NCI-H1694 (cell line): ENCODE measurements around the gene OSM.
"Not testable (repeated sequence)": the region's sequence is repeated elsewhere in the genome, so short reads cannot be mapped to it uniquely, and the experiment has no call there.

ENCODE experiments used
- DNase-seq: peaks from one replicate; lab custom pipeline; 2025; lab: John Stamatoyannopoulos, UW

OSM gene

DNA sequence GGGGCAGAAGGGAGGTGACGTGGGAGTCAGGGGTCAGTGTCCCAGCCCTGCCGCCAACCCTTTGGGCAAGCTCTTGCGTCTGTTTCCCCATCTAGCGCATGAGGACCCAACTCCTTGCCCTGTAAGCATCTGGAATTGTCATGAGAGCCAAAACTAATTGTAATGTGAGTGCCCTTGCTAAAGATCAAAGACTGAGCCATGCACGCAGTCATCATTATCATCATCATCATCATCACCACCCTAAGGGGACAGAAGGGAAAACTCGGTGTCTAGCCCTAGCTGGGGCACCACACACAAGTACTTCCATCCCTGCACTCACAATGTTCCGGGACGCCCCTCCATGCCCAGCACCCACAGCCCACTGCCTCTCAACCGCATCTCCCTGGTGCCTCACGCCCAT is 22.6 kb downstream of the OSM start:
- no peak for DNase-seq

DNA sequence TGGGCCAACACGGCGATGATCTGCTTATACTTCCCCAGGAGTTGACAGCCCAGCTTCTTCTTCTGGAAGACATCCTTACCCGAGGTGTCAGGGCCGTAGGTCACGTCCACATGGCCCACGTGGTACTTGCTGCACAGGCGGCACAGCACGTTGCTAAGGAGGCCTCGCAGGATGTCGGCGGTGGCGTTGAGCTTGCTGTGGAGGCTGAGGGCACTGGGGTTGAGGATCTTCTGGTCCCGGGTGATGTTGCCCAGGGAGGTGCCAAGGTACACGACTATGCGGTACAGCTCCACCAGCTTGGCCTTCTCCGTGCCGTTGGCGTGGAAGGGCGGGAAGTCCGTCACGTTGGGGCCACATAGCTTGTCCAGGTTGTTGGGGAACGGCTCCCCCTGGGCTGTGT is 23.0 kb downstream of the OSM start:
- no peak for DNase-seq

DNA sequence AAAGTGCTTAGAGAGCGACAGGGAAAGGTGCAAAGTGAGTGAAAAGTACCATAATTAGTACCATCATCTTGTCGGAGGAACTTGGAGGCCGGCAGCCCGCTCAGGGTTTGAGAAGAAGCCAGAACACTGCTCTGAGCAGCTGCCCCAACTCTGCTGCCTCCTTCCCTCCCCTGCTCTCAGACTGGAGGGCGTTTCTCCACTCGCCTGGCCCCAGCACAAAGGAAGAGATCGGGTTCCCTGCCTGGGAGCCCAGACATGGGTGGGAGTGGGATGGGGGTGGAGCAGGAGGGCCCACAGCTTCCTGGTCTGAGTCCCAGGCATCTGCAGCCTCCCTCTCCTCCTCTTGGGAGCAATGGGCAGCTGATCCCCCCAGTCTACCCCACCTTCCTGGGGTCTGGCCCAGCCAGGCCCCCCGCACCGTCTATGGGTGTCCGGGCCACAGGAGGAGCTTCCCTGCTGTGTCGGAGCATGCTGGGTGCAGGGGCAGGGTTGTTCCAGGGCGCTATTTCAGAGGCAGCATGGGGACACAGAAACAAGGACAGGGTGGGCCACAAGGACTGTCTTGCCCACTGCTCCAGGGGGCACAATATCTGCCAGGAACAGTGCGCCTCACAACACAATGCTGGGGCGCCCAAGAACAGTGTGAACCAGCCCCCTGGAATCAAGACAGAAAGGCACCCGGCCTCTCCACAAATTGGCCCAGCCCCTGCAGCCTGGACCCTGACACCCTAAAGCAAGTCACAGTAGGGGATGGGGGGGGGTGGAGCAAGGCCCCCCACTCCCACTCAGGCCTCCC is 24.9 kb downstream of the OSM start:
- DNase-seq, result no peak

DNA sequence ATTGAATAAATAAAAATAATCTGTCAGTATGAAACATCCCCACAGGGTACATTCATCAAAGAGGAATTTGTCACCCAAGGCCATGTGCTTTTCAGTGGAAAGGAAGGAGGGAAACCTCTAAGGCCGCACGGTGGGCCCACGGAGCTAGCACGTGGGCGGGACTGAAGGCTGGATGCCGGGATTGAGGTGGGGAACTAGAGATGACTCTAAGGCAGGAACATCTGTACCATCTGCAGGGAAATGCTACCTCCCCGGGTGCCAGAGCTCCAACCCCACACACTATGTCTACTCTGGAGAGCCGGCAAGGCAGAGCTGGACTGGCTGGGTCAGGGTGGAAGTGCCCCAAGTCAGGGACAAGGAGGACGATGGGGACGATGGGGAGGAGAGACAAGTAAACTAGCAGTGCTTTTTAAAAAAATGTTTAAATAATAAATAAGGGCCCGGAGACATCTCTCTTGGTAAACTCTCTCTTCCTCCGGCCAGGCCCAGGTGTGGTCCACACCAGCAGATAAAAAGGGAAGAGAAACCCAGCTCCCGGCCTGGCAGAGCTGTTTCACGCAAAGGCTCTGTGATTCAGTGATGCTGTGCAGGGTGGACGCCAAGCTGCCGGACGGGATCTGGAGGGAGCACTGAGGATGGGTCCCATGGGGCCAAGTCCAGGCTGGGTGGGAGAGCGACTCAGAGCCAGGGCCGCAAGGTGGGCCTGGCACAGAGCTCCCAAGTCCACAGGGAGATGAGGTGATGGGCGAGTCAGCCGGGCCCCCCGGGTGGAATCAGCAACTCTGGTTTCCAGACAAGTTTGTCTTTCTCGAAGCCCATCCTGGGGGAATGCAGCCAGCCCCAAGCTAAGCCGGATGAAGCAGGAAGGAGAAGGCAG is 25.9 kb downstream of the OSM start:
- DNase-seq, result no peak

DNA sequence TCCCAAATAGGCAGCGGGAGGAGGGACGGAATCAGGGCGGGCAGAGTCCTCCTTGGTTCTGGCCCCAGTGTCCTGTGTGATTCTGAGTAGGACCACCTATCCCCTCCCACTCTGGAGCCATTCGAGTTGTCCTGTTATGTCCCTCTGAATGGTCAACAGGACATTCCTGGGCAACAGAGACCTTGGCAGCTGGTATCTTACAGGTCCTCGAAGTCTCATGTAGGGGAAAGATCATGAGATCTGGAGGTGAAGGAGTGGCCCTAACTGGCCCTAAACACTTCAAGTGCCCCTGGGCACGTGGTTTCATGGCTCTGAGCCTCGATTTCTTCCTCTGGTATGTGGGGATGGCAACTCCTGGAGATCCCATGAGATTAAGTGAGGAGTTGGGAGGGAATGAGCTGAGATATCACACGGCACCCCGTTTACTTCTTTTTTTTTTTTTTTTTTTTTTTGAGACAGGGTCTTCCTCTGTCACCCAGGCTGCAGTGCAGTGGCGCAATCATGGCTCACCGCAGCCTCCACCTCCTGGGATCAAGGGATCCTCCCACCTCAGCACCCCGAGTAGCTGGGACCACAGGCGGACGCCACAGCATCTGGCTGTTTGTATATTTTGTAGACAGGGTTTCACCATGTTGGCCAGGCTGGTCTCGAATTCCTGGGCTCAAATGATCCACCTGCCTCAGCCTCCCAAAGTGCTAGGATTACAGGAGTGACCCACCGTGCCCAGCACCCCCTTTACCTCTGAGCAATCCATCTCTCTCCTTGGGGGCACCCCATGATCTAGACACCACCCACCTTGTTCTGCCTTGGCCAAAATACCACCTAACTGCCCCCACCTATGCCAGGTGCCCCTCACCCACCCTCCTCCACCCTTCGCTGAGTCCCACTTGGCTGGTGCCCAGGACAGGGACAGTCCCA is 26.9 kb downstream of the OSM start:
- no peak for DNase-seq

DNA sequence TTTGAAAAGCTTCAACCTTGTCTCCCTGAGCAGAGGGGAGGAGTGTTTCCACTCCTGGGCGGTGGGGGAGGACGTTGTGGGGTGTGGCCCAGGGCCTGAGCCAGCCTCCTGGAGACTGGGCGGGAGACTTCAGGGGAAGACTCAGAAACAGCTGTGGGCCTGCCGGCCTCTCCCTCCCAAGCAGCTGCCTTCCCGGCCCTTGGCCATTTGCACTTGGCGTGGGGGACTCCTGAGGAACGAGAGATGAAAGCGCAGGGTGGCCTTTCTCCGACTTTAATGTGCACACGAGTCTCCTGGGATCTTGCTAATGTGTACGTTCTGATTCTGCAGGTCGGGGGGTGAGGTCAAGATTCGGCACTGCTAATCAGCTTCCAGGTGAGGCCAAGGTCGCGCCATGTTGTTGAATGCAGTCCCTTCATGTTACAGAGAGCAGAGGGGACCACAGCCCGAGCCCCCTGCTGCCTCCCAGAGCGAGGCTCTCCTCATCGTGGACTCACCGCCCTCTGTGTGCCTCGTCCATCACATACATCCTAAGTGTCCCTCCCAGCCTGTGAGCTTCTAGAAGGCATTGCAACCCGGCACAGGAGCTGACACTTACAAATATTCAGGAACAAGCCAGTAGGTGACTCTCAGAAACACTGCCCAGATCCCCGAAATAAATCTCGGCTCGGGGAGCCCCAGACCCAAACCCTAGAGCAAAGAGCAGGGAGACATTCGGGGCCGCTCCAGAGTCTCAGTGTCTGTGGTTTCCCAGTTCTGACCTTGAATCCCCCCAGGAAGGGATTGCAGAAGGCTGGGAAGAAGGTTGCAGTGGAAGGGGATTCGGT is 27.8 kb downstream of the OSM start:
- no peak for DNase-seq

DNA sequence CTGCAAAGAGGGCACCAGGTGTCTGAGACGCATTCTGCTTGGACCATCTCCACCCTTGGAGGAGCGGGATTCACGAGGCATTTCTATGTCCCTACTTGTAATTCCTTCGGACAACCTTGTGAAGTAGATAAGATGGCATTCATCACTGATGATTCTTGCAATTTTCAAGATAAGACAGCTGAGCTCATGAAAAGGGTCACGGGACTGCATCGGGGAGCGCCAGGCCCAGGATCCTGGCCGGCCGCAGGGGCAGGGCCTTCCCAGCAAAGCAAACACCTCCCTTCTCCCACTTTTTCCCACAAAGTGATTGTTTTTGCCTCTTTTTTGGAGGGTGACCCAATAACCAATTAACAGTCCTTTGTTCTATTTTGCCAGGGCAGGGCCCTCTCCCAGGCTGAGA is 28.5 kb downstream of the OSM start:
- no peak for DNase-seq

DNA sequence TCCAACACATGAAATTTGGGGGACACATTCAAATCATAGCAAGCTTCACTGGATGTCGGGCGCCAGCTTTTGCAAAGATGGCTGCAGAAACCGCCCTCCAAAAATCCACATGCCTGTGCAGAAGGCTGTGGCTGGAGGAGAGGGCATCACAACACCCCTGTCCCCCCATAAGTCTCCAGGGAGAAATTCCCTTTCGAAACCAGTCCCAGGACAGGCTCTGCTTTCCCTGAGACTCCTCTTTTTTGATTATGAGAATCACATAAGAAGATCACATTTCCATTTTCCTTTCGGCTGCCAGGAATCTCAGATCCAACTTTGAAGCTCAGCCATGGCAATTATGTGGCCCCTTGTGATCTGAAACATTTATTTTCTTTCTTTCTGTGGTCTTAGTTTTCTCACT is 29.8 kb downstream of the OSM start:
- DNase-seq, result no peak

DNA sequence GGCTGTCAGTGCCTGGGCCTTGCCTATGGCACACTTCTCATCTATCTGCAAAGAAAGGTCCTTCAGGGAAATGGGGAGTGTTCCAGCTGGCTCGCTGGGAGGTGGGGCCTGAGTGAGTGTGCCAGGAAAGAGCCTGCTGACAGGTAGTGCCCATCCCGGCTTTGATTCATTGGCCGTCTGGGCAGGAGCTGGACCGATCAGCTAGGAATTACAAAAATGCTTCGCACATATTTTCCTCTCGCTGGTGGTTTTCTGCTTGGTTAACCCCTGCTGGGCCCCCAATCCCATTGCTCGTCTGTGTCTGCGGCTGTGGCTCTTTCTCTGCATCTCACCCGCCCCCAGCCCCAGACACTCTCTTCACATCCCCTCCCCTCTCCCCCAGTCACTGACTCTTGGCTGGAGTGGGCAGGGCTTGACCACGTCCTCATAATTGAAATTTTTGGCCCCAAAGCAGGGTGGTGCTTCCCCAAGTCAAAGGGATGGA is 30.9 kb downstream of the OSM start:
- DNase-seq, result no peak

DNA sequence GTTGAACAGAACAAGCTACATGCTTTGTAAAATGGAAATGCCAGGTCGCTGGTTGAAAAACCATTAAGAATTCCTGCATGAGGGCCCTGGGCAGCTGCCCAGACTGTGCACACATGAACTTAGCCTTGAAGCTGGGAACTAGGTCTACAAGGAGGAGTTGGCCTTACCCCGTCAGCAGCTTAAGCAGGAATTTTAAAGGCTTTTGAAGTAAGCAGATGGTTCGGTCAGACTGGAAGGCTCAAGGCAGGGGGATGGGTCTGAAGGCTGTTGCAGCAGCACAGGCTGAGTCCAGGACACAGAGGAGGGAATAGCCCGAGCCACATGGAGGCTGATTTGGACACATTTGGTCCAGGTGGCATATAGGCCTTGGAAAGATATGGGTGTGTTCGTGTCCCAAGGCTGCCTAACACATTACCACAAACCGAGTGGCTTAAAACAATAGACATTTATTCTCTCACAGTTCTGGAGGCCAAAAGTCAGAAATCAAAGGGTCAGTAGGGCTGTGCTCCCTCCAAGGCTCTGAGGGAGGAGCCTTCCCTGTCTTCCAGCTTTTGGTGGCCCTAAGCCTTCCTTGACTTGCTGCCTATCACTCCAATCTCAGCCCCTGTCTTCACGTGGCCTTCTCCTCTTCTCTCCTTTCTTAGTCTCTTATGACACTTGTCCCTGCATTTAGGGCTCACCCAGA is 31.7 kb downstream of the OSM start:
- DNase-seq, result no peak

DNA sequence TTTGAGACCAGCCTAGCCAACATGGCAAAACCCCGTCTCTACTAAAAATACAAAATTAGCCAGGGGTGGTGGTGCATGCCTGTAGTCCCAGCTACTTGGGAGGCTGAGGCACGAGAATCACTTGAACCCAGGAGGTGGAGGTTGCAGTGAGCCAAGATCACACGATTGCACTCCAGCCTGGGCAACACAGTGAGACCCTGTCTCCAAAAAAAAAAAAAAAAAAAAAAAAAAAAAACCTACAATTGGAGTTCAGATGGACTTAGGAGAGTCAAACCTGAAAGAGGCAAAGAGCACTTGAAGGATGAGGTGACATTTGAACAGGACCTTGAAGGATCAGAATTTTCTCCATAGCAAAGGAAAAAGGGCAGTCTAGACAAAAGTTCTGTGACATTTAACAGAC is 32.3 kb downstream of the OSM start:
- DNase-seq, result not testable (repeated sequence)

DNA sequence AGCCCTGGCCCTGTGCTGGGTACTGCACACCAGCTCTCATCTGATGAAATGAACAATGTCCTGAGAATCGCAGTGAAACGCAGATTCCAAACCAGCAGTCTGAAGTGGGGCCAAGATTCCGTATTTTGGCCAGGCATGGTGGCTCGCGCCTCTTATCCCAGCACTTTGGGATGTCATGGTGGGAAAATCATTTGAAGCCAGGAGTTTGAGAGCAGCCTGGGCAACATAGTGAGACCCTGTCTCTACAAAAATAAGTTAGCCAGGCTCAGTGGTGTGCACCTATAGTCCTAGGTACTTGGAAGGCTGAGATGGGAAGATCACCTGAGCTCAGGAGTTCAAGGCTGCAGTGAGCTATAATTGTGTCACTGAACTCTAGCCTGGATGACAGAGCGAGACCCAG is 33.1 kb downstream of the OSM start:
- no peak for DNase-seq

DNA sequence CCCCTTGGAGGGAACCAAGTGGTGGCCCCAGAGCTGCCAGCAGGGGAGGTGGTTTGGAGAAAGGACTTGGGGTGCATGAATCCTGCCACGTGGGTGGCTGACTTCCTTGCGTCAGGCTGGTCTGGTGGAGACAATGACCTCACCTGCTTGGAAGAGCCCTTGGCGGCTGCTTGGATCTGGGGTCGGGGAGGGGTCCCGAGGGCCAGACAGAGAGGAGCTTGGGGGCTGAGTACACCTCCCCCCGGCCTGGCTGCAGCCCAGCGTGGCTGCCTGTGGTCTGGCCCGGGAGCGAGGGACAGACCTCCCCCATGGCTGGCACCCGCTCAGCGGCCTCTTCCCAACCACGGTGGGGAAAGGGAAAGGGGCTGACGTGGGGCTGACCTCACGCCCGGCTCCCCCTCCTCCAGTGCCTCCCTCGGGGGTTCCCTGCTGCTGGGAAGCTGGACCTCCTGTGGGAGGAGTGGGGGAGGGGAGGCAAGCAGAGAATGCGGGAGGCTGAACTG is 33.9 kb downstream of the OSM start:
- no peak for DNase-seq

DNA sequence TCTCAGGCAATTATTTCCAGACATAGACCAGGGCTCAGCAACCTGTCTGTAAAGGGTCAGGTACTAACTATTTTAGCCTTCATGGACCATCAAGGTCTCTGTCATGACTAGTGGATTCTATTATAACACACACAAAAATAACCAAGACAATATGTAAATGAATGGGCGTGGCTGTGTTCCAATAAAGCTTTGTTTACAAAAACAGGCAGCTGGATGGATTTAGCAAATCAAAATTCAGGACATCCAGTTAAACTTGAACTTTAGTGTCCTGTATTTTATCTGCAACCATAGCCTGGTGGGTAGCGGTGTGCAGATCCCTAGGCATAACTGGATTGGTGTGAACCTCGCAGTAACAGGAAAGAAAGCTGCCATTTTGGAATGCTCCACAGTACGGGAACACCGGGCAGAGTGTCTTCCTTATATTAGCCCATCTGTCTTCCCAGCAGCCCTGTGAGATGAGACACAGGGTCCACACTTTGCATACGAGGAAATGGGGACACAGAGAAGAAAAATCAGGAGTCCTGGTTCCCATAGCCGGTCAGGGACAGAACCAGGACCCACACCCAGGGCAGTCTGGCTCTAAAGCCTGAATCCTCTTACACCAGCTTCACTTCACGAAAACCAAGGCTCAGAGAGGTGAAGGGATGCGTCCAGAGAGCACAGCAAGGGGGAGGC is 35.7 kb downstream of the OSM start:
- DNase-seq, result no peak

DNA sequence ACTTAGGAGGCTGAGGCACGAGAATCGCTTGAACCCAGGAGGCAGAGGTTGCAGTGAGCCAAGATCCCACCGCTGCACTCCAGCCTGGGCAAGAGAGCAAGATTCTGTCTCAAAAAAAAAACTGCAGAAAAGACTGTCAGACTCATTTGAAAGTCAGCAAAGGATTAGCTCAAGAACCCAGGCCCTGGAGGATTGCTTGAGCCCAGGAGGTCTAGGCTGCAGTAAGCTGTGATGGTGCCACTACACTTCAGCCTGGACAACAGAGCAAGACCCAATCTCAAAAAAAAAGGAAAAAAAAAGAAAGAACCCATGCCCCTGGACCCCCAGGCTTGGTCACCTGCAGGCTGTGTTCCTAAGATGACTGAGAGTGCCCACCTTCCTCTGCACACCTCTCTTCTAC is 36.3 kb downstream of the OSM start:
- no peak for DNase-seq

DNA sequence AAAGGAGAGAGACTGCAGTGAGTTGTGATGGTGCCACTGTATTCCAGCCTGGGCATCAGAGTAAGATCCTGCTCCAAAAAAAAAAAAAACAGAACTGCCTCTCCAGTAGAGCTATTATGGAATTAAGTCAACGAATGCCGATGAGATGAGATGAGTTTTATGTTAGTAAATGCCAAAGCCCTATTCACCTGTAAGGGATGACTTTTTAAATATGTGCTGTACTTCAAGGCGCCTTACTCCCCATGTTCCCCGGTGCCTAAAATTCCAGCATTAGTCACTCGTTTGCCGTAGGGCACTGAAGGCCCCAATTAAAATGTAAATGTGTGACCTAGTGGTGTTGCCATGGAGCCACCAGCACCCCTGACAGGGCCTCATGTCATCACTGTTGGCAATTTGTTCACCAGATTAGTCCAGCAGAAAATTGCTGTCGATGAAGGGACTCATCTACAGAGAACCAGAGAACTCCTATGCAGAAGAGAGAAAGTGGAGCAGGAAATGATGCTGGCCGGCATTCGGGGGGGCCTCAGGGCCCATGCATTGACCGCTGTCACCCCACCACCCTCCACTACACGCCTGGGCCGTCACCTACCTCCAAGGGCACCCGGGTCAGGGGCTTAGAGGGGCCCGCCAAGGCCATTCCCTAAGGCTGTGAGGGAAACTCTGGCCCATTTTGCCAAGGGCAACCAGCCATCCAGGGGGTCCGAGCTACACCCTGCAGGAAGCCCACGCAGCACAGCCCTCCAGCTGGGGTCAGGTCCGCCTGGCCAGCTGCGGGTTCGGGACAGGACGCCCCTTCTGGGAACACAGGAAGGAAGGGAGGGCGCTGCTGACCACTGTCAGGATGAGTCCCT is 37.9 kb downstream of the OSM start:
- DNase-seq, result no peak

DNA sequence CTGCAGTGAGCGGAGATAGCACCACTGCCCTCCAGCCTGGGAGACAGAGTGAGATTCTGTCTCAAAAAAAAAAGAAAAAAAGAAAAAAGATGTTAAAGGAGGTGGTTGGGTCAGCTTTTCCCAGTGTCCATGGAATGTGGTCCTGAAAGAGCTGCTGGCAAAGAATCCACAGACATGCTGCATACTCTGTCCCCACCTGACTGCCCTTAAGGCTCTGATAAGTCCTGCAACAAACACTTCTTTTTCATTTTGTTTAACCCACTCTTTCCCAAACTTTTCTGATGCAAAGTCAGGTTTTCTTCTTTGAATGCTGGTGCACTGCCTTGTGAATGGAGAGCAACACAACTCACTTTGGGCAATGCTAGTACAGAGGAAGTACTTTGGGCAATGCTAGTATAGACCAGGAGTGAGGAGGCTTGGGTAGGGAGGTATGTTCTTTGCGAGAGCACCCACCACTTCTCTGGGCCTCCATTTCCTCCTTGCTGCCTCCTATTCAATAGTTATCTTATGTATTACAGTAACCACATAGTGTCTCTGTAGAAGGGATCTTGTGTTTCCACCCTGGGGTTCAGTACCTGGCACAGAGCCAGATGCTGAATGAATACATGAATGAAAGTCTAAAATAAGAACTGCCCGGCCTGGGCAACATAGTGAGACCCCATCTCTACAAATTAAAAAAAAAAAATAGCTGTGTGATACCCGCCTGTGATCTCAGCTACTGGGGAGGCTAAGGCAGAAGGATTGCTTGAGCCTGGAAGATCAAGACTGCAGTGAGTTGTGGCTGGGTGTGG is 39.0 kb downstream of the OSM start:
- no peak for DNase-seq

DNA sequence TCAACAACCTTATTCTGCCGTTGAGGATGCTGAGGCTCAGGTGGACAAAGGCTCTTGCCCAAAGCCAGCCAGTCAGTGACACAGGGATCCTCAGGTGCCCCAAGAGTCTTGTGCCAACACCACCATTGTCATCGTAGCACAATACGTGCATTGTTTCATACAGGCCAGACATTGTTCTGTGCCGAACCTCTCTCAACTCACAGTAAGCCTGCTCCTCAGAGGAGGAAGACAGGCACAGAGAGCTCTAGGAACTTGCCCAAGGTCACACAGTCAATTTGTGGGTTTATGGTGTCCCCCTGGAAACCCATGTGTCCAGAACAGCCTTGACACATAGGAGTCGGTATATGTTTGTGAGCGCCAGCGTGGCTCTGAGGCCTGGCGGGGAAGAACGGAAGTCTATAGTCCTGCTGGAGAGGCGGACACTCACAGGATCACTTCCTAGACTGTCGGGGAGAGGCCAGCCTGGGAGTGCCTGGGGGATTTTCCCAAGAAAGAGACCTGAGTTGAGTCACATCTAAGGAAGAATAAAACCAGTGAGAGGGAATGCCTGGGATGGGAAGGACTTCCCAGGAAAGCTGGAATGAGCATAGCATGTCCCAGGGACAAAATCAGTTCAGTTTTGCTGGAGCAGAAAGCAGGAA is 40.3 kb downstream of the OSM start:
- no peak for DNase-seq
